Tibial artery (tissue), 4 donors: Measurements from ENCODE around the gene TACC2.

Experiments used
- DNase-seq, 2 donors: peaks; one replicate each; pipeline ENCODE4 v3.0.0-alpha.2; 2019
- H3K27ac ChIP-seq, 2 donors: fragments of 200-600 bp; sonication (generic) in 1 of 2; 1 replicate in 1 of 2; 2 replicates in 1 of 2; pipeline ENCODE4 v1.5.1; 2018 to 2019; ENCODE audit warnings: mild to moderate bottlenecking in 1 of 2
- H3K27me3 ChIP-seq, 2 donors: fragments of 200-600 bp; sonication (generic) in 1 of 2; one replicate each; pipeline versions ENCODE4 v1.5.1 to v1.6.0; 2016 to 2019
- H3K36me3 ChIP-seq, 3 donors: fragments of 200-600 bp; sonication (generic) in 2 of 3; one replicate each; pipeline ENCODE4 v1.5.1; 2016 to 2019; ENCODE audit warnings: mild to moderate bottlenecking in 2 of 3
- H3K4me1 ChIP-seq, 4 donors: fragments of 200-600 bp; sonication (generic) in 2 of 4; 1 replicate in 3 of 4; 2 replicates in 1 of 4; pipeline ENCODE4 v1.5.1; 2016 to 2019
- H3K4me3 ChIP-seq, 2 donors: fragments of 200-600 bp; sonication (generic) in 1 of 2; 1 replicate in 1 of 2; 2 replicates in 1 of 2; pipeline ENCODE4 v1.5.1; 2018 to 2019; ENCODE audit warnings: mild to moderate bottlenecking in 2 of 2
- H3K9me3 ChIP-seq, 3 donors: fragments of 200-600 bp; sonication (generic) in 1 of 3; one replicate each; pipeline ENCODE4 v1.5.1; 2016 to 2019
- CTCF ChIP-seq, 2 experiments: fragments of 200-600 bp in 1 of 2; fragments of 450-650 bp in 1 of 2; IDR thresholded peaks; one replicate each; pipeline ENCODE4 v1.5.1; 2017 to 2019; ENCODE audit warnings: antibody characterized with exemption in 2 of 2, mild to moderate bottlenecking in 1 of 2, moderate library complexity in 1 of 2
- intact Hi-C: fragments of 100-400 bp; cut with DNase I; formaldehyde crosslinking; loops from one replicate; pipeline ENCODE4 v1.15.0; 2023; ENCODE audit warnings: low total_unique reads

The TACC2 gene

GRCh38 chr10:121976607-121977006 is 12.4 kb upstream of the TACC2 start:
- no peak for TF ChIP-seq CTCF (IDR thresholded peaks at IDR 0.05)
- H3K27ac ChIP-seq, result no peak overlapping the region
- peaks cover 0 to 10% (median 0%) of the 10 kb centered on the region in 3 donors for H3K36me3 ChIP-seq
- no peaks in the 10 kb centered on the region for H3K9me3 ChIP-seq
- H3K4me3 ChIP-seq, result no peak overlapping the region
- peaks cover 0 to 24% (median 17%) of the 10 kb centered on the region in 4 donors for H3K4me1 ChIP-seq
- H3K27me3 ChIP-seq, result no peaks in the 10 kb centered on the region
- intact Hi-C loops, result loop anchor here (10.0 kb wide), 1 partner anchor 138 kb away; no protein-coding TSS in a partner anchor
- no peak for DNase-seq

- peaks cover 0 to 16% (median 12%) of the 10 kb centered on the region in 4 donors for H3K4me1 ChIP-seq
- no peaks in the 10 kb centered on the region for H3K36me3 ChIP-seq
- H3K4me3 ChIP-seq, result no peak overlapping the region
- intact Hi-C loops, result loop anchor here (10.0 kb wide), 1 partner anchor 136 kb away; no protein-coding TSS in a partner anchor
- no peaks in the 10 kb centered on the region for H3K27me3 ChIP-seq
- H3K9me3 ChIP-seq, result no peaks in the 10 kb centered on the region
- no peak for TF ChIP-seq CTCF (IDR thresholded peaks at IDR 0.05)
- no peak for DNase-seq
- no peak overlapping the region for H3K27ac ChIP-seq
Observed at GRCh38 chr10:121978511-121978910, 10.5 kb upstream of the TACC2 start.

- no peak for TF ChIP-seq CTCF (IDR thresholded peaks at IDR 0.05)
- peaks cover 0 to 7% (median 7%) of the 10 kb centered on the region in 3 donors for H3K9me3 ChIP-seq
- no peaks in the 10 kb centered on the region for H3K4me1 ChIP-seq
- no peaks in the 10 kb centered on the region for H3K36me3 ChIP-seq
- H3K27me3 ChIP-seq, result no peaks in the 10 kb centered on the region
- intact Hi-C loops, result no loop called here
- no peak overlapping the region for H3K4me3 ChIP-seq
- no peak overlapping the region for H3K27ac ChIP-seq
- no peak for DNase-seq
Observed at GRCh38 chr10:121981346-121981745, 7.6 kb upstream of the TACC2 start.

GRCh38 chr10:121983852-121984251 is 5.1 kb upstream of the TACC2 start:
- intact Hi-C loops, result no loop called here
- no peak for DNase-seq

GRCh38 chr10:121984463-121984862 is 4.5 kb upstream of the TACC2 start:
- no peak overlapping the region for H3K27ac ChIP-seq
- H3K27me3 ChIP-seq, result no peaks in the 10 kb centered on the region
- H3K4me1 ChIP-seq, result no peaks in the 10 kb centered on the region
- H3K36me3 ChIP-seq, result no peaks in the 10 kb centered on the region
- no peak for TF ChIP-seq CTCF (IDR thresholded peaks at IDR 0.05)
- H3K9me3 ChIP-seq, result peaks cover 0 to 7% (median 7%) of the 10 kb centered on the region in 3 donors
- no peak overlapping the region for H3K4me3 ChIP-seq
- no peak for DNase-seq
- intact Hi-C loops, result no loop called here

More at GRCh38 chr10:121983852-121984251, 5.1 kb upstream of the TACC2 start:
- Histone ChIP-seq H3K27ac (no peak overlapping the region), H3K4me1 (no peaks in the 10 kb centered on the region), H3K9me3 (peaks cover 0 to 7% (median 7%) of the 10 kb centered on the region in 3 donors), H3K27me3 (no peaks in the 10 kb centered on the region), H3K36me3 (no peaks in the 10 kb centered on the region), H3K4me3 (no peak overlapping the region)
- TF ChIP-seq CTCF (IDR thresholded peaks at IDR 0.05), result no peak
